ENCODE data around the gene HACD3. TPM values are rescaled to one million over a fixed set of nuclear protein-coding genes. Genes with fewer than 3 reads are reported as not detected.
"Not testable (repeated sequence)": the region's sequence is repeated elsewhere in the genome, so short reads cannot be mapped to it uniquely, and the experiment has no call there.

Gene HACD3
- total and polyA plus RNA-seq, 5 donors, result 9.8 to 16.7 (median 14.1) TPM

DNA sequence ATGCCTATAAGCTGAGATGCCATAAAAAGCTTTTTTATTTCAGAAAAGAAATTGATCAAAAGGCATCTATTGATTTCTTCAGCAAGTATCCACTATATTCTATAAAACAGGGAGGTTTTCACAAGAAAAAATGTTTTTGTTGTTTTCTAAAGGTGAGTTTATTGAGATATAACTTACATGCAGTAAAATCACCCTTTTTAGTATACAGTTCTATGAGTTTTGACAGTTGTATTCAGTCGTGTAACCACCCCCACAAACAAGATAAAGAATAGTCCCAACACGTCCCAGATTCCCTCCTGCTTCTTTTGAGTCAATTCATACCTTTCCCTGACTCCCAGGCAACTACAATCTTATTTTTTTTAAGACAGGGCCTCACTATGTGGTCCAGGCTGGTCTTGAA, 72.9 kb downstream of the HACD3 start:
- ATAC-seq (no peak), DNase-seq (no peak)
- H3K4me3 ChIP-seq (ENCODE audit: low read length), result no peak overlapping the region
- 71% methylated on average over 2 of the region's 2 CpGs for WGBS
- H3K27me3 ChIP-seq (ENCODE audit: control insufficient read depth, insufficient read depth), result no peaks in the 10 kb centered on the region
- no peaks in the 10 kb centered on the region for H3K9me3 ChIP-seq (ENCODE audit: control insufficient read depth, low read length)
- intact Hi-C loops (cut with DNase I), result no loop called here
- no peak overlapping the region for H3K27ac ChIP-seq (ENCODE audit: low read length)
- no peaks in the 10 kb centered on the region for H3K4me1 ChIP-seq (ENCODE audit: control insufficient read depth, insufficient read depth, low read length)

- WGBS, result 99% methylated on average over 1 of the region's 1 CpG
- Histone ChIP-seq H3K4me3 (ENCODE audit: low read length) (no peak overlapping the region), H3K4me1 (ENCODE audit: control insufficient read depth, insufficient read depth, low read length) (no peaks in the 10 kb centered on the region), H3K9me3 (ENCODE audit: control insufficient read depth, low read length) (no peaks in the 10 kb centered on the region), H3K27ac (ENCODE audit: low read length) (no peak overlapping the region), H3K27me3 (ENCODE audit: control insufficient read depth, insufficient read depth) (no peaks in the 10 kb centered on the region)
- DNase-seq, result no peak
- intact Hi-C loops (cut with DNase I), result no loop called here
- no peak for ATAC-seq
Observed at GRCh38 chr15:65603559-65603958, 73.3 kb downstream of the HACD3 start.

- intact Hi-C loops (cut with DNase I), result loop anchor here in 1 of 4 donors (10.0 kb wide), 1 partner anchor 684 kb away; the partner anchor contains the start of gene DIS3L
- no peaks in the 10 kb centered on the region for H3K27me3 ChIP-seq (ENCODE audit: control insufficient read depth, insufficient read depth)
- H3K27ac ChIP-seq (ENCODE audit: low read length), result peak within 1 kb of the TSS; percentile 99
- ATAC-seq (peak; percentile 99), DNase-seq (peak; percentile 99 to 100 (median 99))
- peak within 1 kb of the TSS; percentile 87 for H3K4me3 ChIP-seq (ENCODE audit: low read length)
- WGBS, result under 1% methylated on average over 64 of the region's 64 CpGs
- H3K9me3 ChIP-seq (ENCODE audit: control insufficient read depth, low read length), result no peaks in the 10 kb centered on the region
- peaks cover 2% of the 10 kb centered on the region for H3K4me1 ChIP-seq (ENCODE audit: control insufficient read depth, insufficient read depth, low read length)
Observed at GRCh38 chr15:65610871-65611718, 80.8 kb downstream of the HACD3 start, which contains the start of gene INTS14. INTS14 (minus strand) TSS chr15:65611131; CDS start chr15:65607380, 3,751 bp downstream.

- Histone ChIP-seq H3K4me1 (ENCODE audit: control insufficient read depth, insufficient read depth, low read length) (peaks cover 2% of the 10 kb centered on the region), H3K27ac (ENCODE audit: low read length) (peak overlapping the region; percentile 99), H3K4me3 (ENCODE audit: low read length) (peak overlapping the region; percentile 87), H3K9me3 (ENCODE audit: control insufficient read depth, low read length) (no peaks in the 10 kb centered on the region), H3K27me3 (ENCODE audit: control insufficient read depth, insufficient read depth) (no peaks in the 10 kb centered on the region)
- DNase-seq, result peak in 2 of 3 donors; percentile 12 to 32
- intact Hi-C loops (cut with DNase I), result loop anchor here in 1 of 4 donors (10.0 kb wide), 1 partner anchor 683 kb away; the partner anchor contains the start of gene DIS3L
- no peak for ATAC-seq
- WGBS, result 68% methylated on average over 5 of the region's 5 CpGs
Observed at GRCh38 chr15:65611888-65612615, 81.8 kb downstream of the HACD3 start.

DNA sequence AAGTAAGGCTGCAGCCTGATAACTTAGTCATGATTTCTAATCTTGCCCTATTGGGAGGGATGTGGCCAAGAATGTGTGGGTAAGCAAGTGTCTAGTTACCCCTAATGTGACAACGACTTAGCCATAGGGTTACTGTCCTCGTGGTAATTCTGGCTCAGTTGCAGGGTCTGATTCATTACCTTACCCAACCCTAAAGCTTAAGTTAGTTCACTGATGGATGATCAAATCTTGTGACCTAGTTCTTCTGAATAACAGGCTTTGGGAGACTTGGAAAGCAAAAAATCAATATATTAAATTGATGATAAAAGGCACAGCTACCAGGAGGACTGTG, 82.3 kb downstream of the HACD3 start:
- H3K27me3 ChIP-seq (ENCODE audit: control insufficient read depth, insufficient read depth), result no peaks in the 10 kb centered on the region
- DNase-seq (no peak), ATAC-seq (no peak)
- 77% methylated on average over 2 of the region's 2 CpGs for WGBS
- peaks cover 2% of the 10 kb centered on the region for H3K4me1 ChIP-seq (ENCODE audit: control insufficient read depth, insufficient read depth, low read length)
- intact Hi-C loops (cut with DNase I), result loop anchor here in 1 of 4 donors (10.0 kb wide), 1 partner anchor 682 kb away; the partner anchor contains the start of gene DIS3L
- no peaks in the 10 kb centered on the region for H3K9me3 ChIP-seq (ENCODE audit: control insufficient read depth, low read length)
- no peak overlapping the region for H3K4me3 ChIP-seq (ENCODE audit: low read length)
- H3K27ac ChIP-seq (ENCODE audit: low read length), result no peak overlapping the region

DNA sequence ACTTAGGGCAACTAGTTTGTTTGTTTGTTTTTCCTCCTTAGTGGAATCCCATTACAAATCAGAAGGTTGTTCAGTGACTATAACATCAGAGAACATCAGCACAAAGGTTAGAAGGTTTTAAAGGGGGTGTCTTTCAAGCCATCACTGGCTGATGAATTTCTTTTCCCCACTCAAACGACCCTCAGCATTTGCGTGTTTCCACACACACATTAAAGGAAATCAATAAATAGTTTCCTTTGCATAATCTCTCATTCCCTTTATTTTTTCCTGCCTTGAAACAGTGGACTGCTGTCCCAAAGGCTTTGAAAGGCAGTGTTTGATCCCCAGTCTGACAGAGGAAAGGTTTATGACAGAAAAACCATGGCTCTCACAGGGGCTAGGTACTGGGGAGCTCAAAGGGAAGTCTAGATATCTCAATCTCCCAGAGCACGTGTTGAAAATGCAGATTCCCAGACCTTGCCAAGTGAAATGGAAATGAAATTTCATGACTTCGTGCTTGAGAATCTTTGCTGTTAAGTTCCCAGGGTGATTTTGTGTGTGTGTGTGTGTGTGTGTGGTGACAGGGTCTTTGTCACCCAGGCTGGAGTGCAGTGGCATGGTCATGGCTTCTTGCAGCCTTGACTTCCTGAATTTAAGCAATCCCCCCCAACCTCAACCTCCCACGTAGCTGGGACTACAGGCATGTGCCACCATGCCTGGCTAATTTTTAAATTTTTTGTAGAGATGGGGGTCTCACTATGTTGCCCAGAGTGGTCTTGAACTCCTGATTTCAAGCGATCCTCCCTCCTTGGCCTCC, 82.9 kb downstream of the HACD3 start:
- ATAC-seq, result no peak

GRCh38 chr15:65615887-65616286, 85.6 kb downstream of the HACD3 start:
- not testable (repeated sequence) for DNase-seq; H3K4me1 ChIP-seq (ENCODE audit: control insufficient read depth, insufficient read depth, low read length); H3K27ac ChIP-seq (ENCODE audit: low read length); H3K4me3 ChIP-seq (ENCODE audit: low read length); H3K27me3 ChIP-seq (ENCODE audit: control insufficient read depth, insufficient read depth); H3K9me3 ChIP-seq (ENCODE audit: control insufficient read depth, low read length); ATAC-seq
- 98% methylated on average over 1 of the region's 1 CpG for WGBS
- intact Hi-C loops (cut with DNase I), result loop anchor here in 1 of 4 donors (10.0 kb wide), 1 partner anchor 679 kb away; the partner anchor contains the start of gene DIS3L

More for the DNA sequence above, 82.9 kb downstream of the HACD3 start:
- intact Hi-C loops (cut with DNase I), result loop anchor here in 1 of 4 donors (10.0 kb wide), 1 partner anchor 682 kb away; the partner anchor contains the start of gene DIS3L
- Histone ChIP-seq H3K4me1 (ENCODE audit: control insufficient read depth, insufficient read depth, low read length) (peaks cover 2% of the 10 kb centered on the region), H3K27me3 (ENCODE audit: control insufficient read depth, insufficient read depth) (no peaks in the 10 kb centered on the region), H3K4me3 (ENCODE audit: low read length) (no peak overlapping the region), H3K27ac (ENCODE audit: low read length) (no peak overlapping the region), H3K9me3 (ENCODE audit: control insufficient read depth, low read length) (no peaks in the 10 kb centered on the region)
- DNase-seq, result no peak
- WGBS, result 75% methylated on average over 6 of the region's 6 CpGs

DNA sequence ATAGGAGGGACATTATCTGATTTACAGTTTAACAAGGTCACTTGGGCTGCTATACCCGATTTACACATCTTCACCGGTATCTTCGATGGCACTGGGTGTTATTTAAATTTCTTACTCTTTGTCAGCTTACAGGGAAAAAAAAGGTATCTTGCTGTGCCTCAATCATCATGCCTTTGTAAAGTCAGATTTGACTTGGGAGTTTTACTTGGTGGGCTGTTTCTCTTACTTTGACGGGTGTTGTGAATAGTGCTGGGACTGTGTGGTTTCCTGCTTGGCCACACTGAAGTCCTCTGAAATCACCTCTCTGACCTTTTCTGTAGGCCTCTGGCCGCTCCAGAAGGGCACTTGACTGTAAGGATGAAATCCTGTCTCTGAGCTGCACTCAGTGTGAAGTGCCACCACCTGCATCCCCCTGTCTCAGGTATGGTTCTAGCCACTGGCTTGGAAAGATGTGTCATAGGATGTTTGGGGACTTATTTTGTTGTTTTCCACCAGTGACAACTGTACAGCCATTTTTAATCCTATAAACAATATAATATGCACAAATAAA, 88.4 kb downstream of the HACD3 start:
- 67% methylated on average over 5 of the region's 5 CpGs for WGBS
- Histone ChIP-seq H3K27me3 (ENCODE audit: control insufficient read depth, insufficient read depth) (no peaks in the 10 kb centered on the region), H3K4me1 (ENCODE audit: control insufficient read depth, insufficient read depth, low read length) (no peaks in the 10 kb centered on the region), H3K27ac (ENCODE audit: low read length) (no peak overlapping the region), H3K4me3 (ENCODE audit: low read length) (no peak overlapping the region), H3K9me3 (ENCODE audit: control insufficient read depth, low read length) (no peaks in the 10 kb centered on the region)
- DNase-seq (no peak), ATAC-seq (no peak)
- intact Hi-C loops (cut with DNase I), result loop anchor here in 1 of 4 donors (10.0 kb wide), 1 partner anchor 676 kb away; the partner anchor contains the start of gene DIS3L

- intact Hi-C loops (cut with DNase I), result loop anchor here in 1 of 4 donors (10.0 kb wide), 1 partner anchor 675 kb away; the partner anchor contains the start of gene DIS3L
- Histone ChIP-seq H3K4me1 (ENCODE audit: control insufficient read depth, insufficient read depth, low read length) (no peaks in the 10 kb centered on the region), H3K27ac (ENCODE audit: low read length) (no peak overlapping the region), H3K9me3 (ENCODE audit: control insufficient read depth, low read length) (no peaks in the 10 kb centered on the region), H3K4me3 (ENCODE audit: low read length) (no peak overlapping the region), H3K27me3 (ENCODE audit: control insufficient read depth, insufficient read depth) (no peaks in the 10 kb centered on the region)
- no peak for ATAC-seq
- 55% methylated on average over 5 of the region's 5 CpGs for WGBS
- no peak for DNase-seq
Observed at GRCh38 chr15:65619626-65620290, 89.5 kb downstream of the HACD3 start.

- Histone ChIP-seq H3K4me1 (ENCODE audit: control insufficient read depth, insufficient read depth, low read length) (no peaks in the 10 kb centered on the region), H3K9me3 (ENCODE audit: control insufficient read depth, low read length) (no peaks in the 10 kb centered on the region), H3K27ac (ENCODE audit: low read length) (no peak overlapping the region), H3K4me3 (ENCODE audit: low read length) (no peak overlapping the region), H3K27me3 (ENCODE audit: control insufficient read depth, insufficient read depth) (no peaks in the 10 kb centered on the region)
- 93% methylated on average over 2 of the region's 2 CpGs for WGBS
- DNase-seq, result no peak
- no peak for ATAC-seq
- intact Hi-C loops (cut with DNase I), result no loop called here
Observed at GRCh38 chr15:65620833-65621232, 90.6 kb downstream of the HACD3 start.
